A673 (cell line): ENCODE results near the gene LRFN4. TPM values are rescaled to one million over a fixed set of nuclear protein-coding genes. Genes with fewer than 3 reads are reported as not detected.

Experiments used
- BruUV-seq: library from RNA; stranded (reverse); fragments of 400-500 nt; replicated peaks from 2 replicates; lab custom pipeline; 2021; lab: Mats Ljungman, UMichigan
- CTCF ChIA-PET: fragments of 300-600 bp; sonication (Branson Sonifier 250); formaldehyde crosslinking; loops from one replicate; lab custom pipeline; 2022; ENCODE audit warnings: antibody characterized with exemption; lab: Charles Lee
- POLR2A ChIA-PET: fragments of 300-600 bp; sonication (Branson Sonifier 250); formaldehyde crosslinking; loops from one replicate; lab custom pipeline; 2022; ENCODE audit warnings: antibody characterized with exemption; ENCODE audit not compliant: low non-redundant PET; lab: Charles Lee
- DNase-seq: peaks from one replicate; pipeline ENCODE4 v3.0.0-alpha.2; 2015; ENCODE audit warnings: low spot score
- H3K27ac ChIP-seq: fragments of 200-600 bp; sonication (generic); 2 replicates; pipeline ENCODE4 v1.5.1; 2016; ENCODE audit warnings: mixed run types, low read depth, mild to moderate bottlenecking, mixed read lengths, antibody characterized with exemption, low read length; ENCODE audit not compliant: poor library complexity, severe bottlenecking
- H3K27me3 ChIP-seq: fragments of 200-600 bp; sonication (generic); replicated peaks from 2 replicates; pipeline ENCODE4 v1.6.1; 2017; ENCODE audit warnings: mixed run types, low read depth, mild to moderate bottlenecking, mixed read lengths, antibody characterized with exemption, low read length; ENCODE audit not compliant: insufficient read depth, poor library complexity
- H3K36me3 ChIP-seq: fragments of 200-600 bp; sonication (generic); 2 replicates; pipeline ENCODE4 v1.6.1; 2016; ENCODE audit warnings: mixed run types, mild to moderate bottlenecking, mixed read lengths, antibody characterized with exemption, low read length; ENCODE audit not compliant: insufficient read depth, poor library complexity, severe bottlenecking
- H3K4me1 ChIP-seq: fragments of 200-600 bp; sonication (generic); 2 replicates; pipeline ENCODE4 v1.6.1; 2017; ENCODE audit warnings: mixed run types, mild to moderate bottlenecking, mixed read lengths, antibody characterized with exemption, low read length; ENCODE audit not compliant: insufficient read depth, poor library complexity, severe bottlenecking
- H3K4me3 ChIP-seq: fragments of 200-600 bp; sonication (generic); 2 replicates; pipeline ENCODE4 v1.5.1; 2016; ENCODE audit warnings: low read depth, mixed run types, mild to moderate bottlenecking, mixed read lengths, low read length; ENCODE audit not compliant: poor library complexity, severe bottlenecking
- H3K9me3 ChIP-seq: fragments of 200-600 bp; sonication (generic); 2 replicates; pipeline ENCODE4 v1.6.1; 2016; ENCODE audit warnings: mixed run types, low read depth, mild to moderate bottlenecking, mixed read lengths, antibody characterized with exemption, low read length; ENCODE audit not compliant: poor library complexity, severe bottlenecking
- CTCF ChIP-seq: fragments of 300-800, 200-600 bp; sonication (generic); conservative IDR thresholded peaks from 2 replicates; pipeline ENCODE4 v1.5.1; 2017; ENCODE audit warnings: low read depth, mild to moderate bottlenecking, antibody characterized with exemption, low read length, moderate library complexity, mixed read lengths
- EZH2 ChIP-seq: fragments of 200-600 bp; sonication (generic); IDR thresholded peaks from 2 replicates; pipeline ENCODE4 v1.6.1; 2017; ENCODE audit warnings: borderline replicate concordance, low read depth, mild to moderate bottlenecking, mixed read lengths, antibody characterized with exemption, low read length; ENCODE audit not compliant: poor library complexity, severe bottlenecking
- intact Hi-C: fragments of 100-400 bp; cut with micrococcal nuclease; formaldehyde crosslinking; loops from one replicate; pipeline ENCODE4 v1.10.0; 2022; ENCODE audit not compliant: unreplicated experiment
- total RNA-seq: library from RNA; stranded (reverse); gene quantifications from 2 replicates; pipeline ENCODE4 v1.2.3, GENCODE V29; 2021

LRFN4 gene
- total RNA-seq, 1 experiment from 2014 or later = 57.2 TPM

GRCh38 chr11:66878474-66878873, 21.6 kb downstream of the LRFN4 start:
- Histone ChIP-seq H3K9me3 (no peaks in the 10 kb centered on the region), H3K4me3 (no peak overlapping the region), H3K27ac (no peak overlapping the region), H3K4me1 (peaks cover 23% of the 10 kb centered on the region), H3K27me3 (no peaks in the 10 kb centered on the region), H3K36me3 (no peaks in the 10 kb centered on the region)
- no TSS peak for BruUV-seq
- no peak for DNase-seq
- POLR2A ChIA-PET = interaction anchor here (0.6 kb wide), 1 partner anchor 80 kb away, joined by 4 read pairs; the partner anchor contains the start of gene PC
- no peak for TF ChIP-seq EZH2
- TF ChIP-seq CTCF = no peak
- intact Hi-C loops = no loop called here
- CTCF ChIA-PET = interaction anchor here (0.6 kb wide), 1 partner anchor 201 kb away, joined by 3 read pairs; the partner anchor contains the start of gene RBM4B

- intact Hi-C loops = no loop called here
- no peak for DNase-seq
- H3K27ac ChIP-seq = no peak overlapping the region
- TF ChIP-seq CTCF = no peak
- TF ChIP-seq EZH2 = no peak
- no peaks in the 10 kb centered on the region for H3K27me3 ChIP-seq
- POLR2A ChIA-PET = interaction anchor here (0.6 kb wide), 1 partner anchor 763 kb away, joined by 16 read pairs; no protein-coding TSS in a partner anchor
- no peak overlapping the region for H3K4me3 ChIP-seq
- CTCF ChIA-PET = no interaction called here
- H3K9me3 ChIP-seq = no peaks in the 10 kb centered on the region
- no peaks in the 10 kb centered on the region for H3K36me3 ChIP-seq
- no TSS peak for BruUV-seq
- peaks cover 23% of the 10 kb centered on the region for H3K4me1 ChIP-seq
Observed at GRCh38 chr11:66879000-66879399, 22.1 kb downstream of the LRFN4 start.

GRCh38 chr11:66879583-66879982, 22.7 kb downstream of the LRFN4 start:
- ChIA-PET POLR2A (no interaction called here), CTCF (no interaction called here)
- H3K4me1 ChIP-seq = peaks cover 23% of the 10 kb centered on the region
- no peaks in the 10 kb centered on the region for H3K9me3 ChIP-seq
- DNase-seq = no peak
- TF ChIP-seq CTCF (no peak), EZH2 (no peak)
- BruUV-seq = no TSS peak
- no peaks in the 10 kb centered on the region for H3K36me3 ChIP-seq
- no peaks in the 10 kb centered on the region for H3K27me3 ChIP-seq
- H3K27ac ChIP-seq = no peak overlapping the region
- intact Hi-C loops = no loop called here
- no peak overlapping the region for H3K4me3 ChIP-seq
